B cell (primary cell): ENCODE results near the gene CASP14. TPM values are rescaled to one million over a fixed set of nuclear protein-coding genes. Genes with fewer than 3 reads are reported as not detected.

Source experiments
- ATAC-seq: fragments of 200-7000 bp; cut with Tn5 transposase; one replicate; pipeline ENCODE4 v1.10.0; 2021; ENCODE audit warnings: low read depth, mild to moderate bottlenecking, moderate number of reproducible peaks, moderate library complexity
- CTCF ChIA-PET: fragments of 350-600 bp; sonication (Branson Sonifier 250); formaldehyde crosslinking; loops from one replicate; lab custom pipeline; 2021; ENCODE audit warnings: antibody characterized with exemption, inconsistent platforms; lab: Charles Lee
- POLR2A ChIA-PET: fragments of 350-600 bp; sonication (Branson Sonifier 250); formaldehyde crosslinking; loops from one replicate; lab custom pipeline; 2021; ENCODE audit warnings: antibody characterized with exemption; lab: Charles Lee
- DNase-seq: peaks from one replicate; pipeline ENCODE4 v3.0.0; 2013
- H2AFZ ChIP-seq: 2 replicates; pipeline ENCODE4 v1.6.1; 2012; ENCODE audit warnings: mild to moderate bottlenecking, low read depth, low read length; ENCODE audit not compliant: insufficient read depth, poor library complexity, severe bottlenecking
- H3K27ac ChIP-seq, 2 donors: 1 replicate in 1 of 2; 2 replicates in 1 of 2; pipeline ENCODE4 v1.5.1; 2012 to 2013; ENCODE audit warnings: low read length in 2 of 2, mild to moderate bottlenecking in 2 of 2, moderate library complexity in 1 of 2
- H3K27me3 ChIP-seq, 4 experiments: fragments of 200-600 bp in 1 of 4; sonication (generic) in 1 of 4; replicated peaks in 1 of 4; 1 replicate in 2 of 4; 2 replicates in 2 of 4; pipeline versions ENCODE4 v1.6.1 to v1.7.0; 2013 to 2016; ENCODE audit warnings: low read length in 3 of 4, mild to moderate bottlenecking in 2 of 4, mixed read lengths in 1 of 4, moderate library complexity in 1 of 4; ENCODE audit not compliant: insufficient read depth in 4 of 4, control insufficient read depth in 3 of 4; ENCODE audit errors: control extremely low read depth in 1 of 4
- H3K36me3 ChIP-seq, 2 experiments: replicated peaks in 1 of 2; 1 replicate in 1 of 2; 2 replicates in 1 of 2; pipeline versions ENCODE4 v1.6.1 to v1.7.1; 2013; ENCODE audit warnings: low read length in 1 of 2; ENCODE audit not compliant: insufficient read depth in 2 of 2, control insufficient read depth in 1 of 2; ENCODE audit errors: control extremely low read depth in 1 of 2, extremely low read depth in 1 of 2
- H3K4me1 ChIP-seq, 2 donors: fragments of 200-600 bp in 1 of 2; sonication (generic) in 1 of 2; 1 replicate in 1 of 2; 2 replicates in 1 of 2; pipeline versions ENCODE4 v1.5.1 to v1.6.1; 2013 to 2017; ENCODE audit warnings: low read length in 2 of 2; ENCODE audit not compliant: control insufficient read depth in 2 of 2, insufficient read depth in 2 of 2
- H3K4me2 ChIP-seq: replicated peaks from 2 replicates; pipeline ENCODE3; 2012; ENCODE audit warnings: mild to moderate bottlenecking, low read depth, low read length; ENCODE audit not compliant: poor library complexity, severe bottlenecking
- H3K4me3 ChIP-seq, 5 experiments: fragments of 200-600 bp in 1 of 5; sonication (generic) in 1 of 5; 1 replicate in 3 of 5; 2 replicates in 2 of 5; pipeline versions ENCODE4 v1.5.1 to v1.7.0; 2011 to 2016; ENCODE audit warnings: low read length in 4 of 5, mild to moderate bottlenecking in 4 of 5, low read depth in 2 of 5, control low read depth in 1 of 5, moderate library complexity in 1 of 5; ENCODE audit not compliant: insufficient read depth in 1 of 5; ENCODE audit errors: control extremely low read depth in 1 of 5, extremely low read depth in 1 of 5
- H3K79me2 ChIP-seq: fragments of 200-600 bp; sonication (generic); one replicate; pipeline ENCODE4 v1.6.0; 2016; ENCODE audit warnings: low read length; ENCODE audit not compliant: control insufficient read depth, insufficient read depth
- H3K9ac ChIP-seq: fragments of 200-600 bp; sonication (generic); 2 replicates; pipeline ENCODE4 v1.6.1; 2017; ENCODE audit warnings: mild to moderate bottlenecking, low read length, moderate library complexity
- H3K9me3 ChIP-seq, 3 donors: one replicate each; pipeline versions ENCODE4 v1.6.1 to v1.7.1; 2013; ENCODE audit warnings: low read length in 2 of 3; ENCODE audit not compliant: control insufficient read depth in 2 of 3, insufficient read depth in 1 of 3; ENCODE audit errors: control extremely low read depth in 1 of 3
- H4K20me1 ChIP-seq: 2 replicates; pipeline ENCODE4 v1.6.0; 2012; ENCODE audit warnings: mild to moderate bottlenecking, low read length; ENCODE audit not compliant: insufficient read depth, control insufficient read depth, poor library complexity, severe bottlenecking
- H3K27ac Mint-ChIP-seq: one replicate; pipeline ENCODE4 v1.8.0; 2021; ENCODE audit warnings: mixed read lengths
- H3K27me3 Mint-ChIP-seq: one replicate; pipeline ENCODE4 v1.8.0; 2021; ENCODE audit warnings: mixed read lengths
- H3K4me1 Mint-ChIP-seq: one replicate; pipeline ENCODE4 v1.8.0; 2021; ENCODE audit warnings: mixed read lengths
- H3K4me3 Mint-ChIP-seq: one replicate; pipeline ENCODE4 v1.8.0; 2021; ENCODE audit warnings: mixed read lengths
- H3K9me3 Mint-ChIP-seq: one replicate; pipeline ENCODE4 v1.8.0; 2022; ENCODE audit warnings: mixed read lengths; ENCODE audit not compliant: insufficient read depth
- CTCF ChIP-seq: fragments of 200-600 bp; IDR thresholded peaks from one replicate; pipeline ENCODE4 v1.8.0; 2022; ENCODE audit warnings: antibody characterized with exemption, mild to moderate bottlenecking
- EZH2 ChIP-seq: IDR thresholded peaks from 2 replicates; pipeline ENCODE4 v1.6.1; 2012; ENCODE audit warnings: borderline replicate concordance, low read depth, mild to moderate bottlenecking, moderate library complexity, low read length; ENCODE audit not compliant: insufficient read depth, poor library complexity, severe bottlenecking
- WGBS: methylation state at CpG from one replicate; pipeline ENCODE4 v1.1.5; 2013; ENCODE audit warnings: missing lambda C conversion rate; ENCODE audit not compliant: insufficient coverage; 5-methylcytosine and 5-hydroxymethylcytosine counted together
- intact Hi-C: fragments of 100-400 bp; cut with micrococcal nuclease; formaldehyde crosslinking; loops from one replicate; pipeline ENCODE4 v1.10.0; 2022
- polyA plus RNA-seq: library from polyadenylated mRNA; depleted of rRNA; stranded (reverse); fragments of >200 nt; gene quantifications from 2 replicates; pipeline ENCODE4 v1.2.3, GENCODE V29; 2012
- total RNA-seq, 2 donors: library from RNA; stranded (reverse); fragments of 120-200 nt in 1 of 2; gene quantifications; 1 replicate in 1 of 2; 2 replicates in 1 of 2; pipeline versions ENCODE4 v1.2.3 to v1.2.4, GENCODE V29; 2013 to 2022

Gene CASP14
- total and polyA plus RNA-seq, 2 donors (not counting 1 experiment from before 2014, with no cell fraction given): not detected

- POLR2A ChIA-PET: no interaction called here
- H3K27me3 Mint-ChIP-seq: peaks cover 25% of the 10 kb centered on the region
- Histone ChIP-seq H3K79me2 (no peaks in the 10 kb centered on the region), H3K9ac (no peak within 1 kb of the TSS), H3K4me1 (no peaks in the 10 kb centered on the region), H2AFZ (no peak within 1 kb of the TSS), H4K20me1 (no peaks in the 10 kb centered on the region), H3K27me3 (peaks cover 0 to 20% (median 1%) of the 10 kb centered on the region in 4 experiments), H3K9me3 (no peaks in the 10 kb centered on the region), H3K4me2 (no peak within 1 kb of the TSS), H3K27ac (no peak within 1 kb of the TSS), H3K4me3 (no peak within 1 kb of the TSS), H3K36me3 (no peaks in the 10 kb centered on the region)
- DNase-seq: no peak
- TF ChIP-seq CTCF (no peak), EZH2 (no peak)
- H3K9me3 Mint-ChIP-seq: no peaks in the 10 kb centered on the region
- CTCF ChIA-PET: interaction anchor here (2.0 kb wide), 1 partner anchor 10 kb away, joined by 8 read pairs; no protein-coding TSS in a partner anchor
- no peak within 1 kb of the TSS for H3K27ac Mint-ChIP-seq
- no peak within 1 kb of the TSS for H3K4me3 Mint-ChIP-seq
- 95% methylated on average over 2 of the region's 6 CpGs for WGBS
- H3K4me1 Mint-ChIP-seq: no peaks in the 10 kb centered on the region
- intact Hi-C loops: no loop called here
- ATAC-seq: no peak
Measured at GRCh38 chr19:15081911-15082310, 32.6 kb downstream of the CASP14 start, which contains the start of gene OR1I1. Gene OR1I1 (plus strand): TSS chr19:15082211. CDS start chr19:15087066, 4,855 bp downstream.

GRCh38 chr19:15087182-15087581 lies 37.9 kb downstream of the CASP14 start:
- ChIA-PET POLR2A (no interaction called here), CTCF (no interaction called here)
- ATAC-seq (no peak), DNase-seq (no peak)
- intact Hi-C loops: no loop called here
- Histone ChIP-seq H3K27me3 (peaks cover 0 to 10% (median 1%) of the 10 kb centered on the region in 4 experiments), H3K27ac (no peak overlapping the region), H2AFZ (no peak overlapping the region), H3K4me1 (peaks cover 3 to 5% of the 10 kb centered on the region in 2 donors), H3K9me3 (no peaks in the 10 kb centered on the region), H3K36me3 (no peaks in the 10 kb centered on the region), H3K9ac (no peak overlapping the region), H3K79me2 (no peaks in the 10 kb centered on the region), H3K4me3 (no peak overlapping the region), H3K4me2 (no peak overlapping the region), H4K20me1 (no peaks in the 10 kb centered on the region)
- Mint-ChIP-seq H3K27ac (no peak overlapping the region), H3K4me3 (no peak overlapping the region), H3K9me3 (no peaks in the 10 kb centered on the region), H3K27me3 (peaks cover 30% of the 10 kb centered on the region), H3K4me1 (peaks cover 2% of the 10 kb centered on the region)
- WGBS: 78% methylated on average over 11 of the region's 11 CpGs
- no peak for TF ChIP-seq EZH2
- TF ChIP-seq CTCF: no peak
